Activated T-helper 2 cell treated with anti-CD3 and anti-CD28 coated beads, Interferon-gamma antibody, Interleukin-2, Interleukin-4, amounts not matched to agents 10 μg/mL and 5 μg/mL and 100 μg/mL, durations not matched to agents 14 hours and 24 hours and 36 hours (primary cell): ENCODE measurements around the gene ATP8B4. TPM values are rescaled to one million over a fixed set of nuclear protein-coding genes. Genes with fewer than 3 reads are reported as not detected.
"Not testable (repeated sequence)": the region's sequence is repeated elsewhere in the genome, so short reads cannot be mapped to it uniquely, and the experiment has no call there.

Experiments
- DNase-seq: peaks from one replicate; pipeline ENCODE4 v3.0.0; 2021; ENCODE audit warnings: low spot score
- H3K27ac Mint-ChIP-seq: one replicate; pipeline ENCODE4 v1.8.0; 2021; ENCODE audit warnings: mixed read lengths
- H3K27me3 Mint-ChIP-seq: one replicate; pipeline ENCODE4 v1.8.0; 2021; ENCODE audit warnings: low read depth, mixed read lengths
- H3K36me3 Mint-ChIP-seq: one replicate; pipeline ENCODE4 v1.8.0; 2021; ENCODE audit warnings: low read depth, mixed read lengths
- H3K4me1 Mint-ChIP-seq: one replicate; pipeline ENCODE4 v1.8.0; 2021; ENCODE audit warnings: low read depth, mixed read lengths
- H3K4me3 Mint-ChIP-seq: one replicate; pipeline ENCODE4 v1.8.0; 2021; ENCODE audit warnings: low read depth, mild to moderate bottlenecking, moderate library complexity, mixed read lengths
- H3K9me3 Mint-ChIP-seq: one replicate; pipeline ENCODE4 v1.8.0; 2021; ENCODE audit warnings: mixed read lengths
- intact Hi-C: fragments of 100-400 bp; cut with micrococcal nuclease; formaldehyde crosslinking; loops from one replicate; pipeline ENCODE4 v1.15.1; 2023
- total RNA-seq: library from RNA; stranded (reverse); gene quantifications from 2 replicates; pipeline ENCODE4 v1.2.3, GENCODE V29; 2022

ATP8B4 gene, protein sequence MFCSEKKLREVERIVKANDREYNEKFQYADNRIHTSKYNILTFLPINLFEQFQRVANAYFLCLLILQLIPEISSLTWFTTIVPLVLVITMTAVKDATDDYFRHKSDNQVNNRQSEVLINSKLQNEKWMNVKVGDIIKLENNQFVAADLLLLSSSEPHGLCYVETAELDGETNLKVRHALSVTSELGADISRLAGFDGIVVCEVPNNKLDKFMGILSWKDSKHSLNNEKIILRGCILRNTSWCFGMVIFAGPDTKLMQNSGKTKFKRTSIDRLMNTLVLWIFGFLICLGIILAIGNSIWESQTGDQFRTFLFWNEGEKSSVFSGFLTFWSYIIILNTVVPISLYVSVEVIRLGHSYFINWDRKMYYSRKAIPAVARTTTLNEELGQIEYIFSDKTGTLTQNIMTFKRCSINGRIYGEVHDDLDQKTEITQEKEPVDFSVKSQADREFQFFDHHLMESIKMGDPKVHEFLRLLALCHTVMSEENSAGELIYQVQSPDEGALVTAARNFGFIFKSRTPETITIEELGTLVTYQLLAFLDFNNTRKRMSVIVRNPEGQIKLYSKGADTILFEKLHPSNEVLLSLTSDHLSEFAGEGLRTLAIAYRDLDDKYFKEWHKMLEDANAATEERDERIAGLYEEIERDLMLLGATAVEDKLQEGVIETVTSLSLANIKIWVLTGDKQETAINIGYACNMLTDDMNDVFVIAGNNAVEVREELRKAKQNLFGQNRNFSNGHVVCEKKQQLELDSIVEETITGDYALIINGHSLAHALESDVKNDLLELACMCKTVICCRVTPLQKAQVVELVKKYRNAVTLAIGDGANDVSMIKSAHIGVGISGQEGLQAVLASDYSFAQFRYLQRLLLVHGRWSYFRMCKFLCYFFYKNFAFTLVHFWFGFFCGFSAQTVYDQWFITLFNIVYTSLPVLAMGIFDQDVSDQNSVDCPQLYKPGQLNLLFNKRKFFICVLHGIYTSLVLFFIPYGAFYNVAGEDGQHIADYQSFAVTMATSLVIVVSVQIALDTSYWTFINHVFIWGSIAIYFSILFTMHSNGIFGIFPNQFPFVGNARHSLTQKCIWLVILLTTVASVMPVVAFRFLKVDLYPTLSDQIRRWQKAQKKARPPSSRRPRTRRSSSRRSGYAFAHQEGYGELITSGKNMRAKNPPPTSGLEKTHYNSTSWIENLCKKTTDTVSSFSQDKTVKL
- 69.7 and 75.3 TPM in 2 replicates for total RNA-seq

DNA sequence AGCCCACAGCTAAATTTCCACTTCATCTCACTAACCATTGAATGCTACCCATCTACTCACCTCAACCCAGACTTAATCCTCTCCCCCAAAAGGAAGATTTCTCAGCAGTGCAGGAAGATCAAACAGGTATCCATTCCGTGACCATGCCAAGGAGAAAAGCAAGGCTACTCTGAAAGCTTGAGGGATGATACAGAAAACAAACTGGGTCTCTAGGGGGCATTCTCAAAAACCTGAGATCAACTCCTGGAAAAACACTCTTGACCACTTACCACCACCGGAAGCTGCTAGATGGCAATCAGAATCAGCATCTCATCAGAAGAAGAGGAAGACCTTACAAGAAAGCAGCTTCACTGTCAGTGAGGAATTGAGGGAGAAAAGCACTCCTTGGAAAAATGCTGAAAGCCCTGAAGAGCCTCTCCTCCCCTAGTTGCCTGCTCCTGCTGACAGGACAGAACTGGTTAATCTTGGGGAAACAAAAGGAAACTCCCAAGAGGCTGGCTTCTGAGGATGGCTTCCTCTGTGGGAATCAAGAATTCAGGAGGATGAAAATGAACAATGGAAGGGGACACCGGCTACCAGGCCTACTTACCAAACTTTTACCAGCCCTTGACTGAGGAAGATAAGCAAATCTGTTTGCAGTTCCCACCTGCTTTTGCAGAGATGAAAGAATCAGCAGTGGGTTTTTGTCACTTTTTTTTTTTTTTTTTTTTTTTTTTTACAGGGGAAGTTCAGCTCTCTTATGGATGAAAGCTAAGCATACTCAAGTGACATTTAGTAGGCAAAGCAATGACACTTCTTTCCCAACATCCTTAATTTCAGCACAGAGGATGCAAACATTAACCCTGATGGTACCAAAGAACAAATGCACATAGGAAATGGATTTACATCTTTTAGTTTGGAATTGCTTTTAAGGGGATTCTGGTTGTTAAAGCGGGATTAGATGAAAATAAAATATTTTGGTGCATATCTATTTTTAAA, at the start of gene ATP8B4:
Gene ATP8B4, minus strand, starts transcription at position 171 of the 978 bp plus-strand sequence. CDS start 12,267 bp downstream, outside the sequence.
- Mint-ChIP-seq H3K4me1 (peaks cover 53% of the 10 kb centered on the region), H3K27me3 (no peaks in the 10 kb centered on the region), H3K36me3 (peaks cover 56% of the 10 kb centered on the region), H3K4me3 (peak within 1 kb of the TSS; percentile 87), H3K27ac (peak within 1 kb of the TSS; percentile 92), H3K9me3 (peaks cover 19% of the 10 kb centered on the region)
- intact Hi-C loops = loop anchor here (5.0 kb wide), 1 partner anchor 63 kb away; the partner anchor contains the start of gene SLC27A2
- DNase-seq = no peak

DNA sequence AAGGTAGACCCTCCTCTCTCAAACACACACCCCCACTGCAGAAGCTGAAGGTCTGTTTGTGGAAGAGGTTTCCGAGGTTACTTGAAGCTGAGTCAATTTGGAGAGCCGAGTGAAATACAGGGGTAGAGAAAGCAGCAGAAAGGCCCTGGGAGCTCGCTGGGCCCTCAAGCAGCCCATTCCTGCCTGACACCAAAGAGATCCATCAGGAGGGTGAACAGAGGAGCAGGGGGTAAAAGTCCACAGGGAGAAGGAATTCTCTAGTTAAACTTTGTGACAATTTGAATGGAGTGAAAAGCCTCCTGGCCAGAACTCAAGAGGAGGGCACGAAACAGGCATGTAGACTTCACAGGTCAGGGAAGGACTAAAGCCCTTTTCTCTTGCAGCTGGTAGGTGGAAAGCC, 49.3 kb upstream of the ATP8B4 start:
- H3K27ac Mint-ChIP-seq = no peak overlapping the region
- intact Hi-C loops = no loop called here

DNA sequence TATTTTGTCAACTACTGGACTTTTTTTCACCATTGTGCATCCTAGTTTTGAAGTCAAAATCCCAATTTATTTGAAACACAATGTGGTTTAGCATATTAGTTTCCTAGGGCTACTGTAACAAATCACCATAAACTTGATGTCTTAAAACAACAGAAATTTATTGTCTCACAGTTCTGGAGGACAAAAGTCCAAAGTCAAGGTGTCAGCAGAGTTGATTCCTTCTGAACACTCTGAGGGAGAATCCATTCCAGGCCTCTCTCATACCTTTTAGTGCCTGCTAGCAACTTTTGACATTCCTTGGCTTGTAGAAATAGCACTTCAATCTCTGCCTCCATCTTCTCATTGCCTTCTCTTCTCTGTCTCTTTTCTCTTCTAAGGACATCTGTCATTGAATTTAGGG, 48.1 kb upstream of the ATP8B4 start:
- no peak overlapping the region for H3K4me3 Mint-ChIP-seq
- peaks cover 3% of the 10 kb centered on the region for H3K27me3 Mint-ChIP-seq
- DNase-seq = no peak
- H3K9me3 Mint-ChIP-seq = peaks cover 18% of the 10 kb centered on the region
- intact Hi-C loops = no loop called here
- peaks cover 23% of the 10 kb centered on the region for H3K4me1 Mint-ChIP-seq
- peaks cover 62% of the 10 kb centered on the region for H3K36me3 Mint-ChIP-seq
- H3K27ac Mint-ChIP-seq = no peak overlapping the region

More for the DNA sequence above, 49.3 kb upstream of the ATP8B4 start:
- DNase-seq = no peak
- peaks cover 13% of the 10 kb centered on the region for H3K9me3 Mint-ChIP-seq
- H3K27me3 Mint-ChIP-seq = no peaks in the 10 kb centered on the region
- peaks cover 23% of the 10 kb centered on the region for H3K4me1 Mint-ChIP-seq
- H3K4me3 Mint-ChIP-seq = no peak overlapping the region
- peaks cover 55% of the 10 kb centered on the region for H3K36me3 Mint-ChIP-seq

DNA sequence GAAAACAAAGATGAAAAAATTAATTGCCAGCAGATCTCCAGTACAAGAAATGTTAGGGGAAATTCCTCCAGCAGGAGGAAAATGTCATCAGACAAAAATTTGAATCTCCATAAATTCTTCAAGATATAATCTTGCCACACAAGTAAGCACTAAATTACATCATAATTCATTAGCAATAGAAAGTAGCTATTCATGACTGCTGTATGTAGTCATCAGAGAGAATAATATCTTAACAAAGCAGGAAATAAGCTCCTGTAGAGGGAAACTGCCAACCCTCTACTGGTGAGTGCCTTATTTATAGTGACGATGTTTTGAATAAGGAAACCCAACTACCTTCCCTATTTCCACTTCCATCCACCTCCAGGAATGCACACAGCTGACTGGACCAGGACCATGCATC, 47.2 kb upstream of the ATP8B4 start:
- H3K4me3 Mint-ChIP-seq = no peak overlapping the region
- peaks cover 4% of the 10 kb centered on the region for H3K27me3 Mint-ChIP-seq
- DNase-seq = no peak
- peaks cover 55% of the 10 kb centered on the region for H3K36me3 Mint-ChIP-seq
- peaks cover 19% of the 10 kb centered on the region for H3K4me1 Mint-ChIP-seq
- peak overlapping the region; percentile 79 for H3K27ac Mint-ChIP-seq
- H3K9me3 Mint-ChIP-seq = peaks cover 11% of the 10 kb centered on the region
- intact Hi-C loops = loop anchor here (1.0 kb wide), 1 partner anchor 94 kb away; no protein-coding TSS in a partner anchor

DNA sequence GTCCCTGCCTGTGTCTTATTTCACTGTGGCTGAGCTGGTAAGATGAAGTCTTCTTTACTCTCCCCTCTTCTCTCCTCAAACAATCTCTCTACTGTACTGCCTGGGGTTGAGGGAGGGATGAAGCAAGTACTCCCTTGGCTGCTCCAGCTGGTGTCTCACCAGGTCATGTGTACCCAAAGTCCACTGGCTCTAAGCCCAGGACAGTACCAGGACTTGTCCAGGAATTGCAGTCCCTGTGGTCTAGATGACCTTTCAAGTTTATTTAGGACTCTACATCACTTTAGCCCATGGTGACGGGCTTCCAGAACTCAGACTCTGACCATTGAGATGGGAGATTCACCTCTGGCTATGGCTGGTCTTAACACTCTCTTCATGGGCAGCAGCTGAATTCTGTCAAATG, 45.4 kb upstream of the ATP8B4 start:
- no peak overlapping the region for H3K4me3 Mint-ChIP-seq
- H3K27me3 Mint-ChIP-seq = peaks cover 8% of the 10 kb centered on the region
- H3K36me3 Mint-ChIP-seq = peaks cover 40% of the 10 kb centered on the region
- peaks cover 17% of the 10 kb centered on the region for H3K4me1 Mint-ChIP-seq
- peaks cover 13% of the 10 kb centered on the region for H3K9me3 Mint-ChIP-seq
- no peak overlapping the region for H3K27ac Mint-ChIP-seq
- no peak for DNase-seq
- intact Hi-C loops = no loop called here

DNA sequence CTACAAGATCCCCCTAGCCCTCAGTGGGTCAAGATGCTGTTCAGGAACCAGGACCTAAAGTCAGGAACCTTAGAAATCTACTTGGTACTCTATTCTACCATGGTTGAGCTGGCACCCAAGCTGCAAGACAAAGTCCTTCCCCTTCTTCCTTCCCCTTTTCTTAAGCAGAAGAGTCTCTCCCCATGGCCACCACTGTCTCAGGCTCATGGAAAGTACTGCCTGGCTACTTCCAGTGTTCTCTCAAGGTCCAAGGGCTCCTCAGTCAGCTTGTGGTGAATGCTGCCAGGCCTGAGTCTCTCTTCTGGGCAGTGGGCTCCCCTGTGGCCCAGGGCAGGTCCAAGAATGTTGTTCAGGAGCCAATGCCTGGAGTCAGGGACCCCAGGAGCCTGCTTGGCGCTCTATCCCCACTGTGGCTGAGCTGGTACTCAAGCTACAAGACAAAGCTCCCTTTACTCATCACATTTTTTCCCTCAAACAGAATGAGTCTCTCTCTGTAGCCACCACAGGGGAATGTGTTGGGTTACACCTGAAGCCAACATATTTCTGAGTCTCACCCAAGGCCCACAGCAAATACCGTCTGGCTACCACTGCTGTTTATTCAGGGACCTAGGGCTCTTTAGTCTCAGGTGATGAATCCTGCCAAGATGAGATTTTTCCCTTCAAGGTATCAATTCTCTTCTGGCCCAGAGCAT, 44.8 kb upstream of the ATP8B4 start:
- H3K4me3 Mint-ChIP-seq = no peak overlapping the region
- H3K9me3 Mint-ChIP-seq = peaks cover 19% of the 10 kb centered on the region
- H3K27me3 Mint-ChIP-seq = peaks cover 8% of the 10 kb centered on the region
- H3K27ac Mint-ChIP-seq = no peak overlapping the region
- intact Hi-C loops = no loop called here
- H3K36me3 Mint-ChIP-seq = peaks cover 38% of the 10 kb centered on the region
- no peak for DNase-seq
- H3K4me1 Mint-ChIP-seq = peaks cover 17% of the 10 kb centered on the region

DNA sequence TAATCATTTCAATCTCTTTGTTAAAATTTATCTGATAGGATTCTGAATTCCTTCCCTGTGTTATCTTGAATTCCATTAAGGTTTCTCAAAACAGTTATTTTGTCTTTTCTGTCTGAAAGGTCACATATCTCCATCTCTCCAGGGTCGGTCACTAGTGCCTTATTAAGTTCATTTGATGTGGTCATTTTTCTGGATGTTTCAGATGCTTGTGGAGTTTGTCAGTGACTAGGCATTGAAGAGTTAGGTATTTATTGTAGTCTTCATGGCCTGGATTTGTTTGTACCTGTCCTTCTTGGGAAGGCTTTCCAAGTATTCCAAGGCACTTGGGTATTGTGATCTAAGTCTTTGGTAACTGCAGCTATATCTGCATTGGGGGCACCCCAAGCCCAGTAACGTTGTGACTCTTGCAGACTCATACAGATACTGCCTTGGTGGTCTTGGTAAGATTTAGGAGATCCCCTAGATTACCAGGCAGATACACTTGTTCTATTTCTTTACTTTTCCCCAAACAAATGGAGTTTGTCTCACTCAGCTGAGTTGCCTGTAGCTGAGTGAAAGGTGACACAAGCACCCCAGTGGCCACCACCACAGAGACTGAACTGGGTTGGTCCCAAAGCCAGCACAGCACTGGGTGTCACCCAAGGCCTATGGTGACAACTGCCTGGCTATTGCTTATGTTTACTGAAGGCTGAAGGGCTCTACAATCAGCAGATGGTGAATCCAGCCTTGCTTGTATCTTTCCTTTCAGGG, 44.1 kb upstream of the ATP8B4 start:
- intact Hi-C loops = no loop called here
- H3K4me3 Mint-ChIP-seq = no peak overlapping the region
- peaks cover 8% of the 10 kb centered on the region for H3K27me3 Mint-ChIP-seq
- peaks cover 17% of the 10 kb centered on the region for H3K4me1 Mint-ChIP-seq
- peaks cover 22% of the 10 kb centered on the region for H3K9me3 Mint-ChIP-seq
- no peak for DNase-seq
- H3K27ac Mint-ChIP-seq = no peak overlapping the region
- H3K36me3 Mint-ChIP-seq = peaks cover 43% of the 10 kb centered on the region

DNA sequence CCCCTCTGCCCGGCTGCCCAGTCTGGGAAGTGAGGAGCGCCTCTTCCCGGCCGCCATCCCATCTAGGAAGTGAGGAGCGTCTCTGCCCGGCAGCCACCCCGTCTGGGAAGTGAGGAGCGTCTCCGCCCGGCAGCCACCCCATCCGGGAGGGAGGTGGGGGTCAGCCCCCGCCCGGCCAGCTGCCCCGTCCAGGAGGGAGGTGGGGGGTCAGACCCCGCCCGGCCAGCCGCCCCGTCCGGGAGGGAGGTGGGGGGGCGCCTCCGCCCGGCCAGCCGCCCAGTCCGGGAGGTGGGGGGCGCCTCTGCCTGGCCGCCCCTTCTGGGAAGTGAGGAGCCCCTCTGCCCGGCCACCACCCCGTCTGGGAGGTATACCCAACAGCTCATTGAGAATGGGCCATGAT, 39.2 kb upstream of the ATP8B4 start:
- H3K4me1 Mint-ChIP-seq, intact Hi-C loops, H3K27me3 Mint-ChIP-seq, DNase-seq, H3K4me3 Mint-ChIP-seq, H3K27ac Mint-ChIP-seq: not testable (repeated sequence)
- Mint-ChIP-seq H3K9me3 (peaks cover 38% of the 10 kb centered on the region), H3K36me3 (peaks cover 25% of the 10 kb centered on the region)

DNA sequence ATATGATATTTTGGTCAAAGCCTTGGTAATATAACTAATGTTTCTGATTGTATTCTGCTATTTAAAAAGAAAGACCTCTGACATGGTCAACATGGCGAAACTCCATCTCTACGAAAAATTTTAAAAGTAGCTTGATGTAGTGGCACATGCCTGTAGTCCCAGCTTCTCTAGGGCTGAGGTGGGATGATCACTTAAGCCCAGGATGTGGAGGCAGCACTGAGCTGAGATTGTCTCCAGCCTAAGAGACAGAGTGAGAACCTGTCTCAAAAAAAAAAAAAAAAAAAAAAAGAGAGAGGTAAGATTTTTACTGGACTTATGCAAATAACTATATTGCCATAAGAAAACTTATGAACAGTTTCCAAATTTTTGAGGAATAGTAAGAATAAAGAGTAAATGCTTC, 32.4 kb upstream of the ATP8B4 start:
- Mint-ChIP-seq H3K4me3 (no peak overlapping the region), H3K4me1 (peaks cover 24% of the 10 kb centered on the region), H3K36me3 (peaks cover 10% of the 10 kb centered on the region), H3K27ac (no peak overlapping the region), H3K9me3 (peaks cover 4% of the 10 kb centered on the region), H3K27me3 (no peaks in the 10 kb centered on the region)
- intact Hi-C loops = loop anchor here (5.0 kb wide), 1 partner anchor 161 kb away; no protein-coding TSS in a partner anchor
- DNase-seq = no peak

DNA sequence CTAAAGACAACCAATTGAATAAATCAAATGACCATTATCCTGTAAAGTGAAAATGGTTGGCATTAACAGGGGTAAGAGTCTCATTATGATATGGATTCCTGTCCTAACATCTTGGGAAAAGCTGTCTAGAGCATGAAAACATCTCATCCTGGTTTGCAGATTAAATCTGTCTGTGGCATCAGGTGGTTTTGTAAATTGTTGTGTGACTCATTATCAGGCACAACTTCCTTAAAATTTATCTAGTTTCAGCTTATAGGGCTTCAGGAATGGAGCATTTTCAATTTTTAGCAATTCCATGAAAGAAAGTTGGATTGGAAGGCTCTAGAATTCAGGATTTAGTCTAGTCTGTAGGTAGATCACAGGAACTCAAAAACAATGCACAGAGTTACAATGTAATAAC, 31.8 kb upstream of the ATP8B4 start:
- DNase-seq = no peak
- intact Hi-C loops = loop anchor here (5.0 kb wide), 1 partner anchor 161 kb away; no protein-coding TSS in a partner anchor
- Mint-ChIP-seq H3K27ac (no peak overlapping the region), H3K27me3 (no peaks in the 10 kb centered on the region), H3K4me1 (peaks cover 24% of the 10 kb centered on the region), H3K9me3 (no peaks in the 10 kb centered on the region), H3K4me3 (no peak overlapping the region), H3K36me3 (peaks cover 11% of the 10 kb centered on the region)
